NT2/D1 (cell line): Measurements from ENCODE around the gene COL4A3.

Experiments
- SUZ12 ChIP-seq: IDR thresholded peaks from 2 replicates; pipeline ENCODE4 v1.6.1; 2011; ENCODE audit not compliant: insufficient read length, insufficient read depth; ENCODE audit errors: extremely low read depth
- YY1 ChIP-seq: IDR thresholded peaks from 2 replicates; pipeline ENCODE4 v1.6.1; 2011; ENCODE audit not compliant: insufficient read length, insufficient read depth
- ZNF274 ChIP-seq: IDR thresholded peaks from 2 replicates; pipeline ENCODE4 v1.6.1; 2011; ENCODE audit warnings: mild to moderate bottlenecking, low read depth, low read length

GRCh38 chr2:227206406-227206805 lies 42.0 kb downstream of the COL4A3 start:
- TF ChIP-seq ZNF274 (no peak), SUZ12 (no peak), YY1 (no peak)
